SK-N-SH treated with all-trans-retinoic acid at 6 μM for 48 hours (cell line): ENCODE measurements around the gene PSMA6.

Experiments
- CREB5 ChIP-seq: fragments of 250-450 bp; sonication (Bioruptor Pico); IDR thresholded peaks from 2 replicates; pipeline ENCODE4 v1.5.1; 2020; ENCODE audit warnings: low read depth, mild to moderate bottlenecking, moderate library complexity
- OSR1 ChIP-seq: fragments of 250-450 bp; sonication (Bioruptor Pico); IDR thresholded peaks from 2 replicates; pipeline ENCODE4 v1.8.0; 2022; ENCODE audit warnings: moderate library complexity, mild to moderate bottlenecking, inconsistent platforms
- ZFP3 ChIP-seq: fragments of 250-450 bp; sonication (Bioruptor Pico); IDR thresholded peaks from 2 replicates; pipeline ENCODE4 v1.5.0; 2020; ENCODE audit warnings: mild to moderate bottlenecking, moderate library complexity

- TF ChIP-seq ZFP3 (CRISPR knock-in tag) (no peak), OSR1 (CRISPR knock-in tag) (no peak), CREB5 (CRISPR knock-in tag) (no peak)
These were observed 4.7 kb upstream of the PSMA6 start for GRCh38 chr14:35287431-35288013.
